HepG2 (cell line): ENCODE data around the gene DLL4. TPM values are rescaled to one million over a fixed set of nuclear protein-coding genes. Genes with fewer than 3 reads are reported as not detected.

Experiments used
- ATAC-seq: fragments of 200-7000 bp; cut with Tn5 transposase; 3 replicates; pipeline ENCODE4 v1.9.1; 2020; ENCODE audit warnings: mild to moderate bottlenecking, moderate library complexity
- BruUV-seq: library from RNA; stranded (reverse); fragments of 400-500 nt; replicated peaks from 2 replicates; lab custom pipeline; 2021; lab: Mats Ljungman, UMichigan
- CTCF ChIA-PET: fragments of 300-600 bp; formaldehyde crosslinking; extraction: SDS; loops from one replicate; lab custom pipeline; 2021; ENCODE audit warnings: low total read pairs, inconsistent platforms, low intra/inter-chr PET ratio; lab: Yijun Ruan, JAX
- POLR2A ChIA-PET: fragments of 350-600 bp; sonication (Branson Sonifier 250); formaldehyde crosslinking; loops from one replicate; lab custom pipeline; 2020; ENCODE audit warnings: antibody characterized with exemption, inconsistent platforms; lab: Yijun Ruan, JAX
- DNase-seq: peaks from one replicate; pipeline ENCODE4 v3.0.0-alpha.2; 2015; ENCODE audit warnings: low spot score
- FAIRE-seq: peaks from 3 replicates; lab custom pipeline; 2011; peaks lifted over from hg19 to GRCh38; lab: Jason Lieb, UNC
- H2AFZ ChIP-seq: one replicate; pipeline ENCODE4 v1.6.1; 2011; ENCODE audit warnings: low read length, inconsistent platforms
- H3K27ac ChIP-seq: fragments of 300-600 bp; 3 replicates; pipeline ENCODE4 v1.8.0; 2011; ENCODE audit warnings: mixed run types, mild to moderate bottlenecking, mixed read lengths, low read length, inconsistent platforms; ENCODE audit not compliant: insufficient read depth; ENCODE audit errors: extremely low read length
- H3K27me3 ChIP-seq, 2 experiments: fragments of 200-600 bp in 1 of 2; 2 replicates in 1 of 2; 3 replicates in 1 of 2; pipeline versions ENCODE4 v1.6.0 to v1.8.0; 2011; ENCODE audit warnings: low read length in 2 of 2, mild to moderate bottlenecking in 2 of 2, moderate library complexity in 2 of 2, inconsistent platforms in 1 of 2; ENCODE audit not compliant: insufficient read depth in 2 of 2, control insufficient read depth in 1 of 2
- H3K36me3 ChIP-seq, 2 experiments: fragments of 200-600 bp in 1 of 2; replicated peaks in 1 of 2; 2 replicates in 1 of 2; 3 replicates in 1 of 2; pipeline versions ENCODE4 v1.5.1 to v1.8.0; 2011; ENCODE audit warnings: low read length in 2 of 2, inconsistent platforms in 1 of 2; ENCODE audit not compliant: insufficient read depth in 2 of 2, control insufficient read depth in 1 of 2
- H3K4me1 ChIP-seq: 2 replicates; pipeline ENCODE4 v1.5.1; 2012; ENCODE audit warnings: low read length, inconsistent platforms; ENCODE audit not compliant: insufficient read depth
- H3K4me2 ChIP-seq: 2 replicates; pipeline ENCODE4 v1.6.0; 2011; ENCODE audit warnings: low read depth, low read length, inconsistent platforms
- H3K4me3 ChIP-seq, 3 experiments: fragments of 200-600 bp in 1 of 3; sonication (generic), shearing (Covaris generic) in 1 of 3; replicated peaks in 1 of 3; 2 replicates each; pipeline ENCODE4 v1.5.1; 2011 to 2016; ENCODE audit warnings: low read length in 3 of 3, inconsistent platforms in 2 of 3, low read depth in 2 of 3, mild to moderate bottlenecking in 2 of 3, control low read depth in 1 of 3, mixed read lengths in 1 of 3; ENCODE audit not compliant: insufficient read depth in 1 of 3
- H3K79me2 ChIP-seq: one replicate; pipeline ENCODE4 v1.6.1; 2011; ENCODE audit warnings: low read length, inconsistent platforms; ENCODE audit not compliant: insufficient read depth
- H3K9ac ChIP-seq: 2 replicates; pipeline ENCODE4 v1.6.0; 2011; ENCODE audit warnings: mild to moderate bottlenecking, low read depth, low read length, inconsistent platforms; ENCODE audit not compliant: insufficient read depth
- H3K9me3 ChIP-seq: 2 replicates; pipeline ENCODE4 v1.5.1; 2012; ENCODE audit warnings: mild to moderate bottlenecking, low read length
- H4K20me1 ChIP-seq: 2 replicates; pipeline ENCODE4 v1.6.0; 2011; ENCODE audit warnings: inconsistent platforms, mild to moderate bottlenecking, low read length, moderate library complexity; ENCODE audit not compliant: insufficient read depth
- ARNT2 ChIP-seq: sonication (generic); formaldehyde crosslinking; IDR thresholded peaks from 2 replicates; pipeline ENCODE4 v1.8.0; 2022; ENCODE audit warnings: mild to moderate bottlenecking, low read depth, missing genetic modification reagents, moderate library complexity
- ATF4 ChIP-seq, 2 experiments: fragments of 450-650 bp in 1 of 2; sonication (generic) in 1 of 2; formaldehyde crosslinking; IDR thresholded peaks; 2 replicates each; pipeline versions ENCODE4 v1.5.0 to v1.8.0; 2020 to 2022; ENCODE audit warnings: mild to moderate bottlenecking in 1 of 2, missing genetic modification reagents in 1 of 2
- CEBPB ChIP-seq: IDR thresholded peaks from 2 replicates; pipeline ENCODE4 v1.6.1; 2011; ENCODE audit warnings: low read depth, low read length, improper control_type of control experiment, borderline replicate concordance
- ELF4 ChIP-seq: sonication (generic); formaldehyde crosslinking; IDR thresholded peaks from 2 replicates; pipeline ENCODE4 v1.5.0; 2020; ENCODE audit warnings: missing genetic modification reagents, mild to moderate bottlenecking, moderate library complexity, borderline replicate concordance
- EZH2 ChIP-seq: conservative IDR thresholded peaks from 2 replicates; pipeline ENCODE4 v1.6.1; 2012; ENCODE audit warnings: mild to moderate bottlenecking, low read depth, low read length, moderate library complexity
- NR1H2 ChIP-seq: sonication (generic); formaldehyde crosslinking; IDR thresholded peaks from 2 replicates; pipeline ENCODE4 v1.8.1; 2022; ENCODE audit warnings: low read depth, missing genetic modification reagents, borderline replicate concordance
- RBFOX2 ChIP-seq: fragments of 200-400 bp; formaldehyde crosslinking; IDR thresholded peaks from 2 replicates; pipeline ENCODE4 v1.6.1; 2017; ENCODE audit warnings: low read depth, mild to moderate bottlenecking, low read length
- SNAPC2 ChIP-seq: sonication (generic); formaldehyde crosslinking; IDR thresholded peaks from 2 replicates; pipeline ENCODE4 v1.8.1; 2022; ENCODE audit warnings: mild to moderate bottlenecking, missing genetic modification reagents
- TEAD2 ChIP-seq: sonication (generic); formaldehyde crosslinking; IDR thresholded peaks from 2 replicates; pipeline ENCODE4 v1.9.0; 2021; ENCODE audit warnings: missing genetic modification reagents
- UBTF ChIP-seq: sonication (generic); formaldehyde crosslinking; IDR thresholded peaks from 2 replicates; pipeline ENCODE4 v1.4.0; 2020; ENCODE audit warnings: mild to moderate bottlenecking, missing genetic modification reagents
- ZNF546 ChIP-seq: sonication (generic); formaldehyde crosslinking; conservative IDR thresholded peaks from 2 replicates; pipeline ENCODE4 v1.8.1; 2023; ENCODE audit warnings: mild to moderate bottlenecking, missing genetic modification reagents
- ZNF562 ChIP-seq: sonication (generic); formaldehyde crosslinking; IDR thresholded peaks from 2 replicates; pipeline ENCODE4 v1.8.0; 2022; ENCODE audit warnings: missing genetic modification reagents, borderline replicate concordance
- ZNF878 ChIP-seq: sonication (generic); formaldehyde crosslinking; IDR thresholded peaks from 2 replicates; pipeline ENCODE4 v1.8.1; 2023; ENCODE audit warnings: mild to moderate bottlenecking, missing genetic modification reagents, moderate library complexity
- WGBS: methylation state at CpG from one replicate; pipeline ENCODE4 v1.1.6; 2017; ENCODE audit warnings: low lambda C conversion rate; 5-methylcytosine and 5-hydroxymethylcytosine counted together
- in situ Hi-C: cut with HindIII; loops from 2 replicates; pipeline ENCODE4 v1.10.0; 2017; ENCODE audit warnings: low pct_unique_long_range_greater_than_20kb; ENCODE audit not compliant: extremely low pct_ligation_motif_present
- intact Hi-C: fragments of 100-400 bp; cut with micrococcal nuclease; formaldehyde crosslinking; loops from one replicate; pipeline ENCODE4 v1.10.0; 2022; ENCODE audit not compliant: unreplicated experiment
- polyA plus RNA-seq, 8 experiments: library from polyadenylated mRNA; depleted of rRNA in 3 of 8; stranded (reverse) in 7 of 8; unstranded in 1 of 8; fragments of >200 nt; fragmentation: Illumina TruSeq in 4 of 8; extraction: Trizol in 4 of 8; gene quantifications; 2 replicates each; pipeline versions ENCODE4 v1.2.1 to v1.2.3, GENCODE V29; 2011 to 2016; ENCODE audit warnings: low read depth in 4 of 8, missing spikeins in 1 of 8, mixed read lengths in 1 of 8; ENCODE audit not compliant: insufficient read depth in 1 of 8
- total RNA-seq, 5 experiments: library from RNA; depleted of rRNA; stranded (reverse); fragments of >200 nt; fragmentation: Illumina TruSeq; extraction: Trizol; gene quantifications; 2 replicates each; pipeline ENCODE4 v1.2.3, GENCODE V29; 2016; ENCODE audit warnings: low read depth in 1 of 5
- TF ChIP-seq, protein P1 (sequence below): sonication (generic); formaldehyde crosslinking; IDR thresholded peaks from 2 replicates; pipeline ENCODE4 v1.5.0; 2020; ENCODE audit warnings: missing genetic modification reagents, mild to moderate bottlenecking, borderline replicate concordance

Gene DLL4
- total and polyA plus RNA-seq, 2 of the 13 experiments (the other 11 are each of a cell fraction or from before 2014, with no cell fraction given): 0.20 to 0.25 TPM

- Histone ChIP-seq H3K27ac (no peak within 1 kb of the TSS), H3K79me2 (no peaks in the 10 kb centered on the region), H2AFZ (no peak within 1 kb of the TSS), H3K9ac (no peak within 1 kb of the TSS), H3K36me3 (no peaks in the 10 kb centered on the region), H3K4me3 (peak within 1 kb of the TSS in 2 of 3 experiments; percentile 2 to 43; a peak in 2 of 6 replicates), H3K4me2 (peak within 1 kb of the TSS; percentile 45), H3K9me3 (no peaks in the 10 kb centered on the region), H3K27me3 (peaks cover 14 to 46% of the 10 kb centered on the region in 2 experiments; a peak in 4 of 5 replicates), H3K4me1 (peaks cover 20% of the 10 kb centered on the region), H4K20me1 (no peaks in the 10 kb centered on the region)
- in situ Hi-C loops (no loop called here), intact Hi-C loops (no loop called here)
- no peak for FAIRE-seq
- POLR2A ChIA-PET: no interaction called here
- CTCF ChIA-PET: no interaction called here
- peak; percentile 16; the same call in 2 of the 3 replicates for ATAC-seq
- BruUV-seq: no TSS peak
- 76% methylated on average over 27 of the region's 72 CpGs for WGBS
- no peak for DNase-seq
- TF ChIP-seq, protein P1, sequence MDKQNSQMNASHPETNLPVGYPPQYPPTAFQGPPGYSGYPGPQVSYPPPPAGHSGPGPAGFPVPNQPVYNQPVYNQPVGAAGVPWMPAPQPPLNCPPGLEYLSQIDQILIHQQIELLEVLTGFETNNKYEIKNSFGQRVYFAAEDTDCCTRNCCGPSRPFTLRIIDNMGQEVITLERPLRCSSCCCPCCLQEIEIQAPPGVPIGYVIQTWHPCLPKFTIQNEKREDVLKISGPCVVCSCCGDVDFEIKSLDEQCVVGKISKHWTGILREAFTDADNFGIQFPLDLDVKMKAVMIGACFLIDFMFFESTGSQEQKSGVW (CRISPR knock-in tag): no peak
- TF ChIP-seq SNAPC2 (CRISPR knock-in tag): no peak
- no peak for TF ChIP-seq ELF4 (CRISPR knock-in tag)
- TF ChIP-seq CEBPB: peak; percentile 79
- no peak for TF ChIP-seq ZNF878 (CRISPR knock-in tag)
- TF ChIP-seq NR1H2: no peak
- peak; percentile 31; the same call in 1 of the 2 replicates for TF ChIP-seq UBTF
- TF ChIP-seq ARNT2 (CRISPR knock-in tag): no peak
- 0 out of 2 replicates have a peak, but pooled peaks have one; percentile 29 for TF ChIP-seq RBFOX2
- no peak for TF ChIP-seq TEAD2 (CRISPR knock-in tag)
- no peak for TF ChIP-seq ZNF562
- no peak for TF ChIP-seq ZNF546 (CRISPR knock-in tag)
- TF ChIP-seq EZH2: no peak
- peak in 1 of 2 experiments; percentile 97; a peak in 2 of 4 replicates for TF ChIP-seq ATF4 (CRISPR knock-in tag; IDR thresholded peaks at IDR 0.05)
Measured at GRCh38 chr15:40952901-40953712, 24.0 kb downstream of the DLL4 start, which contains the start of gene CHAC1. TSS of gene CHAC1 (plus strand) at chr15:40953471. CDS start at chr15:40953584, 113 bp downstream.
